ENCODE measurements around the gene ECM2.
"Not testable (repeated sequence)": the region's sequence is repeated elsewhere in the genome, so short reads cannot be mapped to it uniquely, and the experiment has no call there.

Gene ECM2

GRCh38 chr9:92535940-92536850 lies at the start of gene ECM2:
Gene ECM2 (minus strand): TSS chr9:92535990. CDS start chr9:92522866, 13,124 bp downstream.
- no peak for DNase-seq

- DNase-seq, result no peak
Observed at GRCh38 chr9:92576175-92576574, 40.4 kb upstream of the ECM2 start.

- DNase-seq, result not testable (repeated sequence)
Observed at GRCh38 chr9:92573612-92574011, 37.8 kb upstream of the ECM2 start.

GRCh38 chr9:92571871-92572270 lies 36.1 kb upstream of the ECM2 start:
- not testable (repeated sequence) for DNase-seq

- no peak for DNase-seq
Observed at GRCh38 chr9:92564982-92565381, 29.2 kb upstream of the ECM2 start.

- DNase-seq, result no peak
Observed at GRCh38 chr9:92564504-92564903, 28.7 kb upstream of the ECM2 start.

GRCh38 chr9:92563116-92564100 lies 27.6 kb upstream of the ECM2 start:
- no peak for DNase-seq

GRCh38 chr9:92562461-92562967 lies 26.7 kb upstream of the ECM2 start:
- DNase-seq, result no peak

GRCh38 chr9:92561374-92562330 lies 25.9 kb upstream of the ECM2 start:
- no peak for DNase-seq

- DNase-seq, result no peak
Observed at GRCh38 chr9:92558612-92559374, 23.0 kb upstream of the ECM2 start.

GRCh38 chr9:92550765-92551164 lies 15.0 kb upstream of the ECM2 start:
- no peak for DNase-seq

- no peak for DNase-seq
Observed at GRCh38 chr9:92547356-92547755, 11.6 kb upstream of the ECM2 start.

GRCh38 chr9:92545002-92545510 lies 9.3 kb upstream of the ECM2 start:
- DNase-seq, result no peak

GRCh38 chr9:92543972-92544371 lies 8.2 kb upstream of the ECM2 start:
- no peak for DNase-seq

GRCh38 chr9:92538541-92538940 lies 2.8 kb upstream of the ECM2 start:
- DNase-seq, result no peak

- no peak for DNase-seq
Observed at GRCh38 chr9:92534674-92535073, 1.1 kb downstream of the ECM2 start.

GRCh38 chr9:92534204-92534603 lies 1.6 kb downstream of the ECM2 start:
- no peak for DNase-seq

GRCh38 chr9:92530893-92531292 lies 4.9 kb downstream of the ECM2 start:
- no peak for DNase-seq

GRCh38 chr9:92529124-92529523 lies 6.7 kb downstream of the ECM2 start:
- DNase-seq, result no peak

- DNase-seq, result no peak
Observed at GRCh38 chr9:92528522-92528849, 7.3 kb downstream of the ECM2 start.

GRCh38 chr9:92527832-92528521 lies 7.8 kb downstream of the ECM2 start:
- DNase-seq, result no peak

Data from NCI-H446 (cell line).